SK-N-SH (cell line): Measurements from ENCODE around the gene SNCAIP.

Experiments used
- CHD2 ChIP-seq: fragments of 150-350 bp; IDR thresholded peaks from 2 replicates; pipeline ENCODE4 v1.6.1; 2018; ENCODE audit warnings: low read length; ENCODE audit not compliant: partially characterized antibody
- CTCF ChIP-seq: fragments of 200-600 bp; sonication (generic); IDR thresholded peaks from 2 replicates; pipeline ENCODE4 v1.6.1; 2017; ENCODE audit warnings: antibody characterized with exemption, mild to moderate bottlenecking, moderate library complexity
- ELF1 ChIP-seq: IDR thresholded peaks from 2 replicates; pipeline ENCODE4 v1.4.0; 2012
- GABPA ChIP-seq: IDR thresholded peaks from 2 replicates; pipeline ENCODE4 v1.4.0; 2012; ENCODE audit warnings: low read depth, mild to moderate bottlenecking
- GATA2 ChIP-seq: sonication (generic); formaldehyde crosslinking; IDR thresholded peaks from 2 replicates; pipeline ENCODE4 v1.5.0; 2020; ENCODE audit warnings: mild to moderate bottlenecking, missing genetic modification reagents
- MAX ChIP-seq: IDR thresholded peaks from 2 replicates; pipeline ENCODE4 v1.4.0; 2012; ENCODE audit warnings: low read depth
- RAD21 ChIP-seq: IDR thresholded peaks from 2 replicates; pipeline ENCODE4 v1.6.1; 2012; ENCODE audit warnings: mild to moderate bottlenecking, low read length
- SIN3A ChIP-seq: IDR thresholded peaks from 2 replicates; pipeline ENCODE4 v1.6.1; 2012; ENCODE audit warnings: low read depth, mild to moderate bottlenecking, low read length, moderate library complexity, borderline replicate concordance
- SMC3 ChIP-seq: IDR thresholded peaks from 2 replicates; pipeline ENCODE4 v1.6.1; 2012; ENCODE audit warnings: low read depth, low read length, improper control_type of control experiment
- TCF12 ChIP-seq: IDR thresholded peaks from 2 replicates; pipeline ENCODE4 v1.4.0; 2012
- TEAD4 ChIP-seq: IDR thresholded peaks from 2 replicates; pipeline ENCODE4 v1.4.0; 2012; ENCODE audit warnings: mild to moderate bottlenecking, borderline replicate concordance; ENCODE audit not compliant: insufficient read depth

DNA sequence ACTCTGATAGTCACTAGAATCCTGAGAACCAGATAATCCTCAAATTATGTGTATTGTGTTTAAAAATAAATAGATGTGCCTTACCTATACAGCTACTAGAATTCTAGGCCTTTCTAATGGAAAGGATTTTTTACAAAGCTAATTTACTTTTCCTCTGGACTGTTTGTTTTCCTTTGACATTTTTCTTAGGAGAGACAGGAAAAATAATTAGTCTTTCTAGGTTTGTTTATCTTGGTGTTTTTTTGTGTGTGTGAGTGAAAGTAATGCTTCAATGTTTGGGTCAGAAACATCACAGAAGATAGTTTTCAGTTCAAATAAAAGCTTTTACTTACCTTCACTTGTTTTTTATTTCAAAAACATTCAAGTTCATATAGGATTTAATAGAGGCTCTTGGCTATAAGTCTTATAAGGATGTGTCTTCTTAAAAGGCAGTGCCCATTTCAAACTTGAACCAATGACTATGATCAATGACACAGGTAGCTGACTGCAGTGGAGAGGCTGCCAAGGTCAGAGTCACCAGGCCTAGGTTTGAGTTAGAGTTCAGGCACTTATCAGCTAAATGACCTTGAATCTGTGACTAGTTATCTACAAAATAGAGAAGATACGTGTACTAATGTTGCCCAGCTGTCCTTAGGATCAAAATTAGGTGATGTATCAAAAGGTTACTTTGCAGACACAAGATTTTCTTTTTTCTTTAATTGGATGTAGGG lies 92.8 kb downstream of the SNCAIP start:
- TF ChIP-seq TEAD4, result no peak
- TF ChIP-seq CHD2, result no peak
- no peak for TF ChIP-seq SMC3
- no peak for TF ChIP-seq RAD21
- no peak for TF ChIP-seq CTCF
- no peak for TF ChIP-seq MAX
- no peak for TF ChIP-seq ELF1
- no peak for TF ChIP-seq GABPA
- no peak for TF ChIP-seq SIN3A
- TF ChIP-seq GATA2 (CRISPR knock-in tag), result no peak
- TF ChIP-seq TCF12, result no peak
